Activated CD8-positive, alpha-beta T cell treated with anti-CD3 and anti-CD28 coated beads, Interleukin-2, amount 10 ng/mL, durations not matched to agents 7 days and 5 days (primary cell): ENCODE data around the gene FEZ2. TPM values are rescaled to one million over a fixed set of nuclear protein-coding genes. Genes with fewer than 3 reads are reported as not detected.

Source experiments
- total RNA-seq, 2 experiments: library from RNA; stranded (reverse); gene quantifications; one replicate each; pipeline ENCODE4 v1.2.3, GENCODE V29; 2021

Gene FEZ2
- total RNA-seq, 2 experiments from 2014 or later: 17.3 to 20.3 TPM

Other genes starting within 250 kb of the FEZ2 start
- gene CRIM1, start 242.4 kb downstream of the FEZ2 start, total RNA-seq: 1 to 10 TPM; 3.7 to 4.4 TPM
- gene VIT, start 98.5 kb upstream of the FEZ2 start, total RNA-seq: not detected